ENCODE data around the gene METTL16. TPM values are rescaled to one million over a fixed set of nuclear protein-coding genes. Genes with fewer than 3 reads are reported as not detected.

The METTL16 gene
- polyA plus RNA-seq, 3 donors: 36.1 to 39.1 (median 36.6) TPM

DNA sequence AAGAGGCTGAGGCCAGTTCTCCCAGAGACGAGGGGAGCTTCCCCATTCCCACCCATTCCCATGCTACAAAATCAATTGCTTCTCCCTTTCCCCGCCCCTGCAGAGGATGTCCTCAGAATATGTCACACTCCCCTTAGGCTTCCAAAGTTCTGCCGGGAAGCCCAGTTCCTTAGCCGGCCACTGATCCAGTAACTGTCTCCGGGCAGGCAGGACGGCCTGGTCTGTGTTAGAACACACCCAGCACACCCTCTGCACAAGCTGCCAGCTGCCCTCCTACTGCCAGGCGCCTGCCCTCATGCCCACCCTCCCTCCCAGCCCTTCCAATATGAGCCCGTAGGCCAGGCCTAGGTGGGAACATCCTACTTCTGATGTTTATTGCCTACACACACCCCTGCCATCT, 143.3 kb downstream of the METTL16 start:
- no peak for DNase-seq (ENCODE audit: low read depth in 3 of 3, low spot score in 2 of 3)

DNA sequence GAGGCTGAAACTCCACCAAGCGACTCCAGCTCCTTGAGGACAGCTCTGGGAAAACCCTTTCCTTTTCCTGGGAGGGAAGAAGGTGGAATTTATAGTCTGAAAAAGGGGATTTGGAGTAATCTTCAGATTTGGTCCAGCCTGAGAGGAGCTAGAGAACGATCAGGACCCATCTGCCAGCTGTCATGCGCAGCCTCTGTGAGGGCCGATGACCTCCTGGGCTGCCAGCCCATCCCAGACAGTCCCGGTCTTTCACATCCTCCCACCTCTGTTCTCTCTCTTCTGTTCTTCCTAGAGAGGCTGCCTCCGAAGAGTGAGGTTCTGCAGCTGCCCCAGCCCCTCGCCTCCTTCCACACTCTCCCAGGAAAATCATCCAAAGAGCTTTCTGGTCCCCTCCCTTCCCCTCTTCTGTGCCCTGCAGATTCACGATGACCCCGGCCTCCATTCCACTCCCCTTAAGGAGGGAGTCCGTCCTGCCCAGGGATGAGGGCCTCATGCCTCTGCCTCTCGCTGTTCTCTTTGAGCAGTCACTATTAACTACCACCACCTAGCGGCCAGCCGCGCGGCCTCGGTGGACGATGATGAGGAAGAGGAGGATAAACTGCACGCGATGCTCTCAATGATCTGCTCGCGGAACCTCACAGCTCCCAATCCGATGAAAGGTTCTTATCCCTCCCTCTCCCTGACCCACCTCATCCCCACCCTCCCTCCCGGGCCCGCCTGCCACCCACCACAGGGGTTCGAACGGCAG, 144.8 kb downstream of the METTL16 start:
- DNase-seq (ENCODE audit: low read depth in 3 of 3, low spot score in 2 of 3): no peak

Other genes starting within 250 kb of the METTL16 start
- gene SMG6, start 208.1 kb downstream of the METTL16 start, polyA plus RNA-seq (ENCODE audit: insufficient read length in 3 of 3): 10 to 100 TPM; 31.1 to 36.1 (median 32.9) TPM
- 10 to 100 TPM; 24.8 to 28.4 (median 26.0) TPM for gene SRR, start 207.9 kb downstream of the METTL16 start, polyA plus RNA-seq (ENCODE audit: insufficient read length in 3 of 3)
- gene TSR1, start 175.4 kb downstream of the METTL16 start, polyA plus RNA-seq (ENCODE audit: insufficient read length in 3 of 3): 10 to 100 TPM; 32.1 to 40.2 (median 34.6) TPM
- gene SGSM2, start 174.4 kb downstream of the METTL16 start, polyA plus RNA-seq (ENCODE audit: insufficient read length in 3 of 3): 10 to 100 TPM; 56.2 to 61.4 (median 56.6) TPM
- 10 to 100 TPM; 10.5 to 12.1 (median 10.6) TPM for gene MNT, start 110.8 kb downstream of the METTL16 start, polyA plus RNA-seq (ENCODE audit: insufficient read length in 3 of 3)
- 100 to 1,000 TPM; 129 to 130 (median 130) TPM for gene PAFAH1B1, start 81.8 kb upstream of the METTL16 start, polyA plus RNA-seq (ENCODE audit: insufficient read length in 3 of 3)
- gene CLUH, start 199.9 kb upstream of the METTL16 start, polyA plus RNA-seq (ENCODE audit: insufficient read length in 3 of 3): 10 to 100 TPM; 37.0 to 46.0 (median 44.8) TPM
- under 1 TPM; 0.07 to 0.17 (median 0.10) TPM for gene CCDC92B, start 237.8 kb upstream of the METTL16 start, polyA plus RNA-seq (ENCODE audit: insufficient read length in 3 of 3)